HG02840 (cell line): ENCODE measurements around the gene TMEM229A.
"Not testable (repeated sequence)": the region's sequence is repeated elsewhere in the genome, so short reads cannot be mapped to it uniquely, and the experiment has no call there.

ENCODE experiments used
- ATAC-seq: cut with Tn5 transposase; IDR thresholded peaks from one replicate; pipeline ENCODE4 v1.9.1; 2021; ENCODE audit warnings: mild to moderate bottlenecking, moderate library complexity, moderate number of reproducible peaks; ENCODE audit not compliant: unreplicated experiment, low FRiP score

The TMEM229A gene

GRCh38 chr7:124033807-124034753 lies 1.2 kb upstream of the TMEM229A start:
- ATAC-seq: no peak

DNA sequence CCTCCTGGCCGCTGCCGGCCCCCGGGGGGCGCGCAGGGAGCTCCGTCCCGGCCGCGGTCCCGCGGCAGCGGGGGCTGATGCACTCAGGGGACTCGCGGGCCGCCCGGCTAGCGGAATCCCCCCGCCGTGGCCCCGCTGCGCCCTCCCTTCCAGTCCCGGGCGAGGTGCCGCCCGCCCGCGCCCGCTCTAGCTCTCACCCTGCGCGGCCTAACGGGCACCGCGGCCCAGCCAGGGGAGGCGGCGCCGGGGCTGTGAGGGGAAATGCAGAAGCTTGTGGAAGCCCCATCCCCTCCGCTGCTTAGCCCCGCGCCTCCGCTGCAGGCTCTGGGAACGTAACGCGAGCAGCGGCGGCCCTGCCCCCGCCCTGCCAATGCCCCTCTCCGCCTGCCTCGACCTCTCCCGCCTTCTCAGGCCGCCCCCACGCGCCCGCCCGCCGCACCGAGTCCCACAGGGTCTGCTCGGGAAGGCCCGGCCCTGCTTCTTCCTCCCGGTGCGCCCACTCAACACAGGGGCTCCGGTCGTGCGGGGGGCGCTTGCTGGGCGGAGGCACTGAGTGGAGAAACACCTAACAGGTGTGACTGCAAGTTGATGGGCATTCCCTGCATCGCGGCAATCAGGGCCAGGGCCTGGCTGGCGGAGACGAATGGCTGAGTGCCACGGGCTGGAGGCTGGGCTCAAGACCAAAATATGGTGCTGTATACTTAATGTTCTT lies 384 bp upstream of the TMEM229A start:
- ATAC-seq: no peak

- no peak for ATAC-seq
These were observed 948 bp downstream of the TMEM229A start for GRCh38 chr7:124031919-124032318.

DNA sequence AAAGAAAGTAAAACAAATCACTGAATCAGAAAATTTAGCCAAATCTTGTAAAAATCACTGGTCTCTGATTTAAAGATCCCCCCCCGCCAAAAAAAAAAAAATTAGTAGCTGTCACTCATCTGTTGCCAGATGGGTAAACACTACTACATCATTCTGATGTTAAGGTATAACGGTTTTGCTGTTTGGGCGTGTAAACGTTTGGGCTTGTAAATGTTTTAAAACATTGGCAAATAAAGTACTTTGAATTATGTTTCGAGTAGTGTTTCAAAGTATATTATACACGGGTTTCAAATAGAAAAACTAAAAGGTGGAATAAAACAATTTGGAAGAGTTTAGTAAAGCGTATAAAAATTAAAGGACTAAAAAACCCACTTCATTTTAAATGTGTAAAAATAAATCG lies 1.5 kb downstream of the TMEM229A start:
- ATAC-seq: no peak

GRCh38 chr7:124030964-124031363 lies 1.9 kb downstream of the TMEM229A start:
- ATAC-seq: no peak

GRCh38 chr7:124029396-124030188 lies 3.3 kb downstream of the TMEM229A start:
- no peak for ATAC-seq

GRCh38 chr7:124027236-124027635 lies 5.6 kb downstream of the TMEM229A start:
- no peak for ATAC-seq

GRCh38 chr7:124024329-124024728 lies 8.5 kb downstream of the TMEM229A start:
- ATAC-seq: not testable (repeated sequence)

- ATAC-seq: no peak
These were observed 10.3 kb downstream of the TMEM229A start for GRCh38 chr7:124022551-124022950.

GRCh38 chr7:124020060-124020459 lies 12.8 kb downstream of the TMEM229A start:
- ATAC-seq: no peak

GRCh38 chr7:124013306-124013705 lies 19.6 kb downstream of the TMEM229A start:
- ATAC-seq: no peak

DNA sequence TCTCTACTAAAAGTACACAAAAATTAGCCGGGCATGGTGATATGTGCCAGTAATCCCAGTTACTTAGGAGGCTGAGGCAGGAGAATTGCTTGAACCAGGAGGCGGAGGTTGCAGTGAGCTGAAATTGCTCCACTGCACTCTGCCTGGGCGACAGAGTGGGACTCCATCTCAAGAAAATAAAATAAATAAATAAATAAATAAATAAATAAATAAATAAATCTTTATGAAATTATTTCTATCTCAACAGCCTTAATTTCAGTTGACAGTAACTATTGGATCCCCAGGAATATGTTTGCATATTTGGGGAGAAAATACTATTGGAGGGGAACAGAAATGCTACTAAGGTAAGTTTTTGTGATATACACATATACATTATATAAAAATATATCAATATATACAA lies 20.0 kb downstream of the TMEM229A start:
- no peak for ATAC-seq

DNA sequence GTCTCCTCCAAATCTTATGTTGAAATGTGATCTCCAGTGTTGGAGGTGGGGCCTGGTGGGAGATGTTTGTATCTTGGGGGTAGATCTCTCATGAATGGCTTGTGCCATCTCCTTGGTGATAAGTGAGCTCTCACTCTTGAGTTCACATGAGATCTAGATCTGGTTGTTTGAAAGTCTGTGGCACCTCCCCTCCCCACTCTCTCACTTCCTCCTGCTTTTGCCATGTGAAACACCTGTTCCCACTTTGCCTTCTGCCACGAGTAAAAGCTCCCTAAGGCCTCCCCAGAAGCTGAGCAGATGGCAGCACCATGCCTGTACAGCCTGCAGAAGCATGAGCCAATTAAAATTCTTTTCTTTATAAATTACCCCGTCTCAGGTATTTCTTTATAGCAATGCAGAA lies 23.5 kb downstream of the TMEM229A start:
- ATAC-seq: no peak

DNA sequence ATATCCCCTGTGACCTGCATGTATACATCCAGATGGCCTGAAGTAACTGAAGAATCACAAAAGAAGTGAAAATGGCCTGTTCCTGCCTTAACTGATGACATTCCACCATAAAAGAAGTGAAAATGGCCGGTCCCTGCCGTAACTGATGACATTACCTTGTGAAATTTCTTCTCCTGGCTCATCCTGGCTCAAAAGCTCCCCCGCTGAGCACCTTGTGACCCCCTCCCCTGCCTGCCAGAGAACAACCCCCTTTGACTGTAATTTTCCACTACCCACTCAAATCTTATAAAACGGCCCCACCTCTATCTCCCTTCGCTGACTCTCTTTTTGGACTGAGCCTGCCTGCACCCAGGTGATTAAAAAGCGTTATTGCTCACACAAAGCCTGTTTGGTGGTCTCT lies 24.6 kb downstream of the TMEM229A start:
- not testable (repeated sequence) for ATAC-seq

DNA sequence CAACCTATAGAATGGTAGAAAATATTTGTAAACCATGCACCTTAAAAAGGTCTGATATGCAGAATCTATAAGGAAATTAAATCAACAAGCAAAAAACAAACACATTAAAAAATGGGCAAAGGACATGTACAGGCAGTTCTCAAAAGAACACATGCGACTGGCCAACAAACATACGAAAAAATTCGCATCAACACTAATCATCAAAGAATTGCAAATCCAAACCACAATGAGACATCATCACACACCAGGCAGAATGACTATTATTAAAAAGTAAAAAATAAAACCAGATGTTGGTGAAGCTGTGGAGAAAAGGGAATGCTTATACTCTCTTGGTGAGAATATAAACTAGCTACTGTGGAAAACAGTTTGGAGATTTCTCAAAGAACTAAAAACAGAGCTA lies 33.2 kb downstream of the TMEM229A start:
- ATAC-seq: no peak

GRCh38 chr7:123998921-123999320 lies 33.9 kb downstream of the TMEM229A start:
- no peak for ATAC-seq

DNA sequence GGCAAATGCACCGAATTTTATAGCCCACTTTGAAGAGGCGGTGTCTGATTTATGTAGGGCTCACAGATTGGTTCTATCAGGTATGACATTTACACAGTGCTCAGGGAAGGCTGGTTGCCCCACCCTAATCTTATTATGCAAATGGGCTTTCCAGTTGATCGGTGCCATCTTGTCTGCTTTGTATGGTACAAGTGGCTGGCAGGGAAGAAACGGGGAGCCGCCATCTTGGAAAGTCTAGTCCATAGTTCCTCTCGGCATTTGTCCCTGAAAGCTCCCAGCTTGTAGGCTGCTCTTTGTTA lies 36.6 kb downstream of the TMEM229A start:
- ATAC-seq: no peak

DNA sequence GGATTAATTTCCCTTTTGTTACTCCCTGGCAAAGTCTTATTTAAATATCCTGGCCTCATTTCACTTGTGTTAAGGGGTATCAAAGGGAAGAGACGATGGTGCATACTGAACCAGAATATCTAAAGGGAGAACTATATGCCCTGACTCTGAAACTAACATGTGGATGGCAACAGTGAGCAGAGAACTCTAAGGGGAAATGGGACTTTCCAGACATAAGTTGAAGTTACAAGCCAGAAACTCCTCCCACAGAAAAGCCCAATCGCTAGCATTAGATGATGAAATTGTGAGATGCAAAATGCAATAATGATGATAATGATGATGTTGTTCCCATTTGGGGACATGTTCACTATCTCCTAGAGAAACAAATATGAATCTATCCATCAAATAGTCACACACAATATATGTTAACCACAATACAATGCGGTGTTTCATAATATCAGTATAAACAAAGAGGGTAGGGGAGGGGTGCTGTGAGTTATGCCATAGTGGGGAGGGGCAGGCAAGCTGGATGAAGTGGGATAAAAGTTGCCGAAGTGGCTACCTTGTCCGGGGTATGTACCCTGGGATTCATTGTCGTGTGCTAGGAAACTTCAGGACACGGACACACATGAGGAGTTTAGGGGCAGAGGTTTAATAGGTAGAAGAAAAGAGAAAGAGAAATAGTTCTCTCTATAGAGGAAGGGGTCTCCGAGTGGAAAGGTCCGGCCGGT lies 37.1 kb downstream of the TMEM229A start:
- no peak for ATAC-seq

DNA sequence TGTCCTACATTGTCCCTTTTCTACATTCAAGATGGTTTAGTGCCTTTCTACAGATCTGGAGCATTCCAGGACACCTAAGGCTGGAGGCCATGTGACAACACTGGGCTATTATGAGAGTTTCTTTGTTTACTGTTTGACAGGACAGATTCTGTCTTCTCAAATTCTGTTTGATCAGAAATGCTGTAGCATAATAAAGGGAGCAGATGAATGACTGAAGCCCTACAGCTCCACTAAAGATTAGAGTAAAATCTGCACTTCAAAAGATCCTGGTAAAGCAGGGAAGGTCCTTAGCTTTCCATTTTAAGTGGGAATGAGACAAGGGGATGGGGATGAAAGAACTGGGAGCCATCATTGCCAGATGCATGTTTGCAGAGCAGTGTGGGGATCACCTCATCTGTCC lies 38.4 kb downstream of the TMEM229A start:
- no peak for ATAC-seq

GRCh38 chr7:123993996-123994395 lies 38.9 kb downstream of the TMEM229A start:
- no peak for ATAC-seq
